ENCODE measurements around the gene ZNF217.
"Not testable (repeated sequence)": the region's sequence is repeated elsewhere in the genome, so short reads cannot be mapped to it uniquely, and the experiment has no call there.

Gene ZNF217

DNA sequence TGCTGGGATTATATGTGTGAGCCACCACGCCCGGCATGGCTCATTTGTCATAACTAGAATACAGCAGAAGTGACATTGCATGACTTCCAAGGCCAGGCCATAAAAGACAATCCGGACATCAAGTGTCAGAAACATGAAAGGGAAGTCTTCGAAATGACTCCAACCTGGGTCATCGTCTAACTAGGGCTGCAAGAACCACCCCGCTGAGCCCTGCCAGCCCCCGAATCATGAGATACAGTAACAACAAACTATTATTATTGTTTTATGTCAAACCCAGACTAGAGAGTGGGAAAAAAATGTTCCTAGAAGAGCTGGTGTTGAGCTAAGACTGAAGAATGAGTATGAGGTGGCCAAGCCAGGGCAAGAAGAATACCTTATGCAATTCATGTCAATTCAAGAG, 59.6 kb downstream of the ZNF217 start:
- no peak overlapping the region for H3K4me3 ChIP-seq (ENCODE audit: low read depth, low read length)

DNA sequence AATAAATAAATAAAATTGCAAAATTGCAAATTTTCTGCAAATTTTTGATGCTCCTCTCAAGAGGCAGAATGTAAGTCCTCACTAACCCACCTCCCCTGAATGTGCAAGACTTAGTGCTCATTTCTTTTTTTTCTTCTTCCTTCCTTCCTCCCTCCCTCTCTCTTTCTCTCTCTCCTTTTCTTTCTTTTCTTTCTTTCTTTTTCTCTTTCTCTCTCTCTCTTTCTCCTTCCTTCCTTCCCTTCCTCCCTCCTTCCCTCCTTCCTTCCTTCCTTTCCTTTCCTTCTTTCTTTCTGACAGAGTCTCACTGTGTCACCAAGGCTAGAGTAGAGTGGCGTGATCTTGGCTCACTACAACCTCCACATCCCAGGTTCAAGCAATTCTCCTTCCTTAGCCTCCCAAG, 60.1 kb downstream of the ZNF217 start:
- H3K4me3 ChIP-seq (ENCODE audit: low read depth, low read length): no peak overlapping the region

DNA sequence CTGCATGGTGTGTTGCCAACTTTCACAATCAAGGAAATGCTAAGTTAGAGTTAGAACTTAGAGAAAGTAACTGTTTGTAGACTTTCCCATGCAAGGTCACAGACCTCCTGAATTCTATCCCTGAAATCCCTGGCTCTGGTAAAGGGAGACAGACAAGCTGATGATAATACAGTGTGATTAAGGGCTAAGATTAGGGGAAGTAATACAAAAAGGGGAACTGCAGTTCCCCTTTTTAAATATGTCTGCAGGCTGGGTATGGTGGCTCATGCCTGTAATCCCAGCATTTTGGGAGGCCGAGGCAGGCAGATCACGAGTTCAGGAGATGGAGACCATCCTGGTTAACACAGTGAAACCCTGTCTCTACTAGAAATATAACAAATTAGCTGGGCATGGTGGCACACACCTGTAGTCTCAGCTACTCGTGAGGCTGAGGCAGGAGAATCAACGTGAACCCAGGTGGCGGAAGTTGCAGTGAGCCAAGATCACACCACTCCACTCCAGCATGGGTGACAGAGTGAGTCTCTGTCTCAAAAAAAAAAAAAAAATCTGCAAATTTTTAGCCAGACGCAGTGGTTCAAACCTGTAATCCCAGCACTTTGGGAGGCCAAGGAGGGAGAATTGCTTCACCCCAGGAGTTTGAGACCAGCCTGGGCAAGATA, 60.9 kb downstream of the ZNF217 start:
- H3K4me3 ChIP-seq (ENCODE audit: low read depth, low read length): not testable (repeated sequence)

DNA sequence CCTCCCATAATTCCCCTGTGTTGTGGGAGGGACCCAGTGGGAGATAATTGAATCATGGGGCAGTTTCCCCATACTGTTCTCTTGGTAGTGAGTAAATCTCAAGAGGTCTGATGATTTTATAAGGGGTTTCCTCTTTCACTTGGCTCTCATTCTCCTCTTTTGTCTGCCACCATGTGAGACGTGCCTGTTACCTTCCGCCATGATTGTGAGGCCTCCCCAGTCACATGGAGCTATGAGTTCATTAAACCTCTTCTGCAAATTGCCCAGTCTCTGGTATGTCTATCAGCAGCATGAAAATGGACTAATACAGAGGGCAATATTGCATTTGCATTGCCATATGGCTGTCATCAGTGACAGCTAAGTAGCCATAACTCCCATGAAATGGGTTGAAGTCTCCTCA, 63.2 kb downstream of the ZNF217 start:
- no peak overlapping the region for H3K4me3 ChIP-seq (ENCODE audit: low read depth, low read length)

DNA sequence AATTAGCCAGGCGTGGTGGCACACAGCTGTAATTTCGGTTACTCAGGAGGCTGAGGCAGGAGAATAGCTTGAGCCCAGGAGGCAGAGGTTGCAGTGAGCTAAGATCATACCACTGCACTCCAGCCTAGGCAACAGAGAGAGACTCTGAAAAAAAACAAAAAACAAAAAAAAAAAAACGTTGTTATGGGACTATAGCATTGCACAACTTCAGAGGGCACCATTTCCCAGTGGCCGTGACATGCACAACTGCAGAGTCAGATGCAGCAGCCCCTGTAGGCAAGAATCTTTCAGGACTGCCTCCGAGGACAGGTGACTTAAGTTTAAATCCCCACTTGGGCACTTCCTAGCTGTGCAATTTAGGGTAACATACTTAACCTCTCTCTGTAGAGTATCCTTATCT, 64.0 kb downstream of the ZNF217 start:
- no peak overlapping the region for H3K4me3 ChIP-seq (ENCODE audit: low read depth, low read length)

DNA sequence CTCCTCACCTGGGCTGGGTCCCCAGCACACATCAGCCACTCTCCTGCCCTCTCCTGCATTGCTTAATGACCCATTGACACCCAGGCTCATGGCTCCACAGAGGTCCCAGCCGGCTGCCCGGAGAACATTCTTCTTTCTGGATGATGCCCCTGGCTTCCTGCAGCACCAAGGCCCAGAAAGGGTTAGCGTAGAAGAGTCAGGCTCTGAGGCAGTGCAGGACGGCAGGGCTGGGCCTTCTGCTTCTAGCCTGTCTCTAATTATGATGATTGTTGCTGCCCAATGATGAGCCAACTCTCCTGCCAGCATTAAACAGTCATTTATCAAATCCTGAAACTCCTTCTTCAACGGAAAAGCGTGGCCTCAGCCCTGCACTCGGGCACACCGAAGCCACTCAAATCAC, 66.4 kb downstream of the ZNF217 start:
- no peak overlapping the region for H3K4me3 ChIP-seq (ENCODE audit: low read depth, low read length)

DNA sequence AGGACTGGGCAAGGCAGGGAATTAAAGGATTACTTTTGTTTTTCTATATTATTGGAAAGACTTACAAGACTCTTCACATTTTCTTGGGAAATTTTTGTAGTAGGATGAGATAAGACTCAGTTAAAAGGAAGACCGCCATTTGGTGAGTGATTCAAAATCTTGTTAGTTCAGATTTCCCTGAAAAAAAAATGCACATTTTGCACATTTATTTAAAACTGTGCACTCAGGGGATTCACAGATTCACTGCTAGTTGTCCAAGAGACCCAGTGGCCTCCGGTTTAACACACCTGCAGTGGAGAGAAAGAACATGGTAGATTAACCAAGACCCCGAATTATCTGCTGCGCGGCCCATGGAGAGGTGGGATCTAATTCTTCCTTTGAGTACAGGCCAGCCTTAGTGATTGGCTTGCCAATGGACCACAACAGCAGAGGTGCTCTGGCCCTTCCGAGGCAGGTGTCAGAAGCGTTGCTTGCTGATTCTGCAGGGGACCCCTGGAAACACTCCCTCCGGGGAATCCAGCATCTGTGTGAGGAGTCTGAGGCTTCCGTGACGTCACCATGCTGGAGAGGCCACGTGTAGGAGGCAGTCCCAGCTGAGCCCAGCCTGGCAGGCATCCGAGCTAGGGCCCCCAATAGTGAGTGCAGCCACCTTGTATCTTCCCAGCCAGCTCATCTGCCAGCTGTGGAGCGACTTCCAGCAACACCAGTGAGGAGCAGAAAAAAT, 68.9 kb downstream of the ZNF217 start:
- no peak overlapping the region for H3K4me3 ChIP-seq (ENCODE audit: low read depth, low read length)

DNA sequence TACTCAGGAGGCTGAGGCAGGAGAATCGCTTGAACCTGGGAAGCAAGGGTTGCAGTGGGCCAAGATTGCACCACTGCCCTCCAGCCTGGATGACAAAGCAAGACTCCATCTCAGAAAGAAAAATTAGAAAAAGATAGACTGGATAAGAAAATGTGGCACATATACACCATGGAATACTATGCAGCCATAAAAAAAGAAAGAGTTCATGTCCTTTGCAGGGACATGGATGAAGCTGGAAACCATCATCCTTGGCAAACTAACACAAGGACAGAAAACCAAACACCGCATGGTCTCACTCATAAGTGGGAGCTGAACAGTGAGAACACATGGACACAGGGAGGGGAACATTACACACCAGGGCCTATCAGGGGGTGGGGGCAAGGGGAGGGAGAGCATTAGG, 70.0 kb downstream of the ZNF217 start:
- not testable (repeated sequence) for H3K4me3 ChIP-seq (ENCODE audit: low read depth, low read length)

DNA sequence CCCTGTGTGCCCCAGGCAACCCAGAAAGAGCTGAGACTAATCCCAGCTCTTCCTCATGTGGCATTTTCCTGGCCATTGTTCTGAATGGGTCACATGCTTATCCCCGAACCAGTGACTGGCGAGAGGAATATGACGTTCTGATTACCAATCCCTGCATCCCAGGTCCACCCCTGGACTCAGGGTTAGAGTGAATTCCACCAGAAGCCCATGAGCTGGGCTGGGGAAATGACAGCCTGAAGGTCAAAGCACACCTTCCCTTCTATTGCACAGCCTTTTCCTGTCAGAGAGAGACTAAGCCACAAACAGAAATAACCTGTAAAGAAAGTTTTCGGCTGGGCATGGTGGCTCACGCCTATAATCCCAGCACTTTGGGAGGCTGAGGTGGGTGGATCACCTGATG, 70.9 kb downstream of the ZNF217 start:
- H3K4me3 ChIP-seq (ENCODE audit: low read depth, low read length): no peak overlapping the region

DNA sequence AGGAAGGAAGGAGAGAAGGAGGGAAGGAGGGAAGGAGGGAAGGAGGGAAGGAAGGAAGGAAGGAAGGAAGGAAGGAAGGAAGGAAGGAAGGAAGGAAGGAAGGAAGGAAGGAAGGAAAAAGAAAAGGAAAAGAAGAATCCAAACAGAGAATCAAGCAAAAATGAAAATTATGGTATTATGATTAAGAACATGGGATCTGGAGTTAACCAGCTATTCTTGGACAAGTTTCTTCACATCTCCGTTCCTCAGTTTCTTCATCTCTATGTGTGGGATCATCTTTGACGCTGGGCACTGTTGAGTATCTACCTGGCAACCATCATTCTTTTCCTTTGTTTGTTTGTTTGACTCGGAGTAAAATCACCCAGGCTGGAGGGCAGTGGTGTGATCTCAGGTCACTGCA, 71.6 kb downstream of the ZNF217 start:
- H3K4me3 ChIP-seq (ENCODE audit: low read depth, low read length): no peak overlapping the region

DNA sequence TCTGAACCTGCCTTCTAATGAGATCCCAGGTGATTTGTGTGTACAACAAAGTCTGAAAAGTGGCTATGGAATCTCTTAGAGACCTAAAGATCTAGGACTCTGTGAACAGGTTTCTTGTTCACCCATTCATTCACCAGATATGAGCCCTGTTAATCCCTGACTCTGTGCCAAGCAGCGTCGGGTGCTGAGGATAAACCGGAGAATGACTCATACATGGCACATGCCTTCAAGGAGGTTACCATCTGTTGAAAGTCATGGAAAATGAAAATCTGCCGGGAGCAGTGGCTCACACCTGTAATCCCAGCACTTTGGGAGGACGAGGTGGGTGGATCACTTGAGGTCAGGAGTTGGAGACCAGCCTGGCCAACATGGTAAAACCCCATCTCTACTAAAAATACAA, 72.2 kb downstream of the ZNF217 start:
- H3K4me3 ChIP-seq (ENCODE audit: low read depth, low read length): not testable (repeated sequence)

DNA sequence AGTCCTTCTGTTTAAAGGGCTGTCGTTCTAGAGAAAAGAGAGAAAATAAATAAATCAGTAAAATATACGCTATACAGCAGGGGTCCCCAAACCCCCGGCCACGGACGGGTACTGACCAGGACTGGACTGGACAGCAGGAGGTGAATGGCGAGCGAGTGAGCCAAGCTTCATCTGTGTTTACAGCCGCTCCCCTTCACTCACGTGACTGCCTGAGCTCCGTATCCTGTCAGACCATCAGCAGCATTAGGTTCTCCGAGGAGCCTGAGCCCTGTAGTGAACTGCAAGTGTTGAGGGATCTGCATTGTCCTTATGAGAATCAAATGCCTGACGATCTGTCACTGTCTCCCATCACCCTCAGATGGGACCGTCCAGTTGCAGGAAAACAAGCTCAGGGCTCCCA, 76.5 kb downstream of the ZNF217 start:
- no peak overlapping the region for H3K4me3 ChIP-seq (ENCODE audit: low read depth, low read length)

All from iPS-11a (cell line).